PC-9 (cell line): Measurements from ENCODE around the gene EXT2. TPM values are rescaled to one million over a fixed set of nuclear protein-coding genes. Genes with fewer than 3 reads are reported as not detected.

ENCODE experiments used
- BruUV-seq: library from RNA; stranded (reverse); fragments of 400-500 nt; replicated peaks from 2 replicates; lab custom pipeline; 2021; lab: Mats Ljungman, UMichigan
- CTCF ChIA-PET: fragments of 300-600 bp; sonication (Branson Sonifier 250); formaldehyde crosslinking; loops from one replicate; lab custom pipeline; 2022; ENCODE audit warnings: antibody characterized with exemption; lab: Charles Lee
- POLR2A ChIA-PET: fragments of 300-600 bp; sonication (Branson Sonifier 250); formaldehyde crosslinking; loops from one replicate; lab custom pipeline; 2022; ENCODE audit warnings: antibody characterized with exemption; ENCODE audit not compliant: unreplicated experiment; lab: Charles Lee
- DNase-seq, 2 experiments: peaks; one replicate each; pipeline versions ENCODE4 v3.0.0 to v3.0.0-alpha.2; 2015 to 2022; ENCODE audit warnings: mixed read lengths in 1 of 2
- H2AFZ ChIP-seq: fragments of 200-600 bp; sonication (generic); 2 replicates; pipeline ENCODE4 v1.8.1; 2017; ENCODE audit warnings: antibody characterized with exemption
- H3F3A ChIP-seq: fragments of 200-600 bp; sonication (generic); 2 replicates; pipeline ENCODE4 v1.8.1; 2017; ENCODE audit warnings: antibody characterized with exemption, mild to moderate bottlenecking, low read depth; ENCODE audit not compliant: insufficient read depth
- H3K27ac ChIP-seq: fragments of 200-600 bp; sonication (generic); 2 replicates; pipeline ENCODE4 v1.6.1; 2016; ENCODE audit warnings: mixed run types
- H3K27me3 ChIP-seq: fragments of 200-600 bp; sonication (generic); 2 replicates; pipeline ENCODE4 v1.6.1; 2016; ENCODE audit warnings: low read depth, mixed run types; ENCODE audit not compliant: insufficient read depth
- H3K36me3 ChIP-seq: fragments of 200-600 bp; sonication (generic); 2 replicates; pipeline ENCODE4 v1.6.1; 2016; ENCODE audit warnings: low read depth, mixed run types
- H3K4me1 ChIP-seq: fragments of 200-600 bp; sonication (generic); replicated peaks from 2 replicates; pipeline ENCODE4 v1.6.1; 2016; ENCODE audit warnings: mixed run types; ENCODE audit not compliant: insufficient read depth
- H3K4me2 ChIP-seq: fragments of 200-600 bp; sonication (generic); 2 replicates; pipeline ENCODE4 v1.6.1; 2017; ENCODE audit warnings: mixed run types
- H3K4me3 ChIP-seq: fragments of 200-600 bp; sonication (generic); 2 replicates; pipeline ENCODE4 v1.6.1; 2016; ENCODE audit warnings: mixed run types
- H3K79me2 ChIP-seq: fragments of 200-600 bp; sonication (generic); 2 replicates; pipeline ENCODE4 v1.6.1; 2017; ENCODE audit warnings: low read depth, mixed run types
- H3K9me2 ChIP-seq: fragments of 200-600 bp; sonication (generic); 2 replicates; pipeline ENCODE4 v1.8.1; 2017; ENCODE audit warnings: mild to moderate bottlenecking; ENCODE audit not compliant: insufficient read depth
- H3K9me3 ChIP-seq: fragments of 200-600 bp; sonication (generic); 2 replicates; pipeline ENCODE4 v1.8.1; 2016; ENCODE audit warnings: low read depth; ENCODE audit not compliant: insufficient read depth
- H4K20me1 ChIP-seq: fragments of 200-600 bp; sonication (generic); 2 replicates; pipeline ENCODE4 v1.8.1; 2017; ENCODE audit not compliant: insufficient read depth
- EZH2 ChIP-seq: fragments of 200-600 bp; sonication (generic); IDR thresholded peaks from 2 replicates; pipeline ENCODE4 v1.8.0; 2017; ENCODE audit warnings: antibody characterized with exemption, low read depth
- intact Hi-C: fragments of 100-400 bp; cut with micrococcal nuclease; formaldehyde crosslinking; loops from one replicate; pipeline ENCODE4 v1.10.0; 2022; ENCODE audit not compliant: unreplicated experiment
- total RNA-seq: library from RNA; stranded (reverse); gene quantifications from 2 replicates; pipeline ENCODE4 v1.2.3, GENCODE V29; 2021
- TF ChIP-seq, protein P1 (sequence below): fragments of 200-600 bp; sonication (generic); conservative IDR thresholded peaks from 2 replicates; pipeline ENCODE4 v1.6.1; 2017; ENCODE audit warnings: mixed run types, antibody characterized with exemption, mild to moderate bottlenecking, moderate library complexity

Gene EXT2
- total RNA-seq, 1 experiment from 2014 or later: 72.4 TPM

DNA sequence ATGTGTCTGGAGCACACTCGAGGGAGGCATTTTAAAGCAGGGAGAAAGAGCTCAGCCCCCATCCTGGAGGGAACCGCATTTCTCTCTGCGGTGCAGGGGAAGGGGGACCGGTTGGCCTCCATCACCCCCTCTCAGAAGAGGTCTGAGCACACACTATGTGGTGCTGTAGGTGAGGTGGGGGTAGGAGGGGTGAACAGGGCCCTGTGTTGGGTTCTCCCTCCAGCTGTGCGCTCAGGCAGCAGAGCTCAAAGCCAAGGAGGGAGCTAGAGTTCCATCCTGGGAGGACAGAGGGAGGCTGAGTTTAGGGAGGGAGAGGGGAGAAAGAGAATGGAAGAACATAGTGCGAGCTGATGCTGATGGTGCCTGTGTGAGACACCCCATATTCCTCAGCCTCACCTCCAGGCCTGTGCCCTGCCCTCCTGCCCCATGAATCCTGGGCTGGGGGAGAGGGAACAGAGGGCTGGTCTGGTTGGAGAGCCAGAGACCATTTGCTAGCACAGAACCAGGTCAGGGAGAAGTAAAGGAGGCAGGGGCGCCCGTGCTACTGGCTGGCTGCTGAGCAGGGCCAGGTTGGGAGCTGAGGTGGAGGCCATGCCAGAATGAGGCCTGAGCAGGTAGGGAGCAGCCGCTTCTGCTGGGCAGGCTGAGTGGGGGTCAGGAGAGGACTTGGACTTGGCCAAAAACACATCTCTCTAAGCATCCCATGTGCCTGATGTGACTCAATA lies 170.7 kb downstream of the EXT2 start:
- H3K4me1 ChIP-seq: no peaks in the 10 kb centered on the region
- no peaks in the 10 kb centered on the region for H3K9me3 ChIP-seq
- no peaks in the 10 kb centered on the region; the same call in 1 of the 2 replicates for H4K20me1 ChIP-seq
- no TSS peak for BruUV-seq
- H3K4me2 ChIP-seq: no peak overlapping the region
- H2AFZ ChIP-seq: no peak overlapping the region
- H3K36me3 ChIP-seq: no peaks in the 10 kb centered on the region
- peaks cover 60% of the 10 kb centered on the region for H3K27me3 ChIP-seq
- no peaks in the 10 kb centered on the region for H3K79me2 ChIP-seq
- no peaks in the 10 kb centered on the region for H3F3A ChIP-seq
- POLR2A ChIA-PET: no interaction called here
- H3K27ac ChIP-seq: no peak overlapping the region
- no peak for DNase-seq
- TF ChIP-seq, protein P1, sequence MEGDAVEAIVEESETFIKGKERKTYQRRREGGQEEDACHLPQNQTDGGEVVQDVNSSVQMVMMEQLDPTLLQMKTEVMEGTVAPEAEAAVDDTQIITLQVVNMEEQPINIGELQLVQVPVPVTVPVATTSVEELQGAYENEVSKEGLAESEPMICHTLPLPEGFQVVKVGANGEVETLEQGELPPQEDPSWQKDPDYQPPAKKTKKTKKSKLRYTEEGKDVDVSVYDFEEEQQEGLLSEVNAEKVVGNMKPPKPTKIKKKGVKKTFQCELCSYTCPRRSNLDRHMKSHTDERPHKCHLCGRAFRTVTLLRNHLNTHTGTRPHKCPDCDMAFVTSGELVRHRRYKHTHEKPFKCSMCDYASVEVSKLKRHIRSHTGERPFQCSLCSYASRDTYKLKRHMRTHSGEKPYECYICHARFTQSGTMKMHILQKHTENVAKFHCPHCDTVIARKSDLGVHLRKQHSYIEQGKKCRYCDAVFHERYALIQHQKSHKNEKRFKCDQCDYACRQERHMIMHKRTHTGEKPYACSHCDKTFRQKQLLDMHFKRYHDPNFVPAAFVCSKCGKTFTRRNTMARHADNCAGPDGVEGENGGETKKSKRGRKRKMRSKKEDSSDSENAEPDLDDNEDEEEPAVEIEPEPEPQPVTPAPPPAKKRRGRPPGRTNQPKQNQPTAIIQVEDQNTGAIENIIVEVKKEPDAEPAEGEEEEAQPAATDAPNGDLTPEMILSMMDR: no peak
- no peak for TF ChIP-seq EZH2
- no peaks in the 10 kb centered on the region for H3K9me2 ChIP-seq
- intact Hi-C loops: no loop called here
- H3K4me3 ChIP-seq: no peak overlapping the region
- CTCF ChIA-PET: interaction anchor here (0.6 kb wide), 1 partner anchor 626 kb away, joined by 3 read pairs; no protein-coding TSS in a partner anchor

DNA sequence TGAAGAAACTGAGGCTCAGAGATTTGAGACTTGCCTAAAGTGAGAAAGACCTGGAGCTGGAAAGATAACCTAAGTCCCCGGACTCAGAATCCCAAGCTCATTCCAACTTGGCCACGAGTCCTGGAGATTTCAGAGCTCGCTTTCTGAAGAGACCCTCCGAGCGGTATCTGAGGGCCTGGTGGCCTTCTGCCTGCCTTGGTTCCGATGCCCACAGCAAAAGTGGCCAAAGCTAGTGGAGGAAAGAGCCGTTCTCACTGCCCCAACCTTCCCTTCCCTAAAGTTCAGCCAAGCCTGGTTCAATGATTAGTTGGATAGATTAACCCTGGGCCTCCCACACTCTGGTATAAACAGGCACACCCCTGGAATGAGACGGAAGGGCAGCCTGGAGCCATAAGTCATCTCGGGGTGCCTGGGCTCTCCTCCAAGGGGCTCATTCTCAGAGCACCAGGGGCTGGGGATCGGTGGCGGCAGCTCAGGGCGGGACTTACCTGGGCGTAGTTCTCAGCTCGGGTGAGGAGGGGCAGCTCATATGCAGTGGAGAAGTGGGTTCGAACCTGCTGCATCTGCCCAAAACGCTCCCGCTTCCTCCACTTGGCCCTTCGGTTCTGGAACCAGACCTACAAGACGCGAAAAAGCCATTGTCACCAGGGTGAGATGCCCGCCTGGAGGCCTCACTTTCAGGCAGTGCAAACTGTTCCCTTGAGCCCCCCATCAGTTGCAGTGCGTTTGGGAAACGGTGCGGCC lies 171.7 kb downstream of the EXT2 start:
- H4K20me1 ChIP-seq: no peaks in the 10 kb centered on the region; the same call in 1 of the 2 replicates
- no peaks in the 10 kb centered on the region for H3K79me2 ChIP-seq
- no TSS peak for BruUV-seq
- intact Hi-C loops: no loop called here
- H3K4me3 ChIP-seq: no peak overlapping the region
- peaks cover 68% of the 10 kb centered on the region for H3K27me3 ChIP-seq
- no peaks in the 10 kb centered on the region for H3K4me1 ChIP-seq
- no peaks in the 10 kb centered on the region for H3F3A ChIP-seq
- DNase-seq: no peak
- H3K9me2 ChIP-seq: no peaks in the 10 kb centered on the region
- H2AFZ ChIP-seq: no peak overlapping the region
- H3K27ac ChIP-seq: no peak overlapping the region
- CTCF ChIA-PET: no interaction called here
- POLR2A ChIA-PET: no interaction called here
- TF ChIP-seq, protein P1: no peak
- no peak for TF ChIP-seq EZH2
- H3K9me3 ChIP-seq: no peaks in the 10 kb centered on the region
- no peaks in the 10 kb centered on the region for H3K36me3 ChIP-seq
- no peak overlapping the region for H3K4me2 ChIP-seq

DNA sequence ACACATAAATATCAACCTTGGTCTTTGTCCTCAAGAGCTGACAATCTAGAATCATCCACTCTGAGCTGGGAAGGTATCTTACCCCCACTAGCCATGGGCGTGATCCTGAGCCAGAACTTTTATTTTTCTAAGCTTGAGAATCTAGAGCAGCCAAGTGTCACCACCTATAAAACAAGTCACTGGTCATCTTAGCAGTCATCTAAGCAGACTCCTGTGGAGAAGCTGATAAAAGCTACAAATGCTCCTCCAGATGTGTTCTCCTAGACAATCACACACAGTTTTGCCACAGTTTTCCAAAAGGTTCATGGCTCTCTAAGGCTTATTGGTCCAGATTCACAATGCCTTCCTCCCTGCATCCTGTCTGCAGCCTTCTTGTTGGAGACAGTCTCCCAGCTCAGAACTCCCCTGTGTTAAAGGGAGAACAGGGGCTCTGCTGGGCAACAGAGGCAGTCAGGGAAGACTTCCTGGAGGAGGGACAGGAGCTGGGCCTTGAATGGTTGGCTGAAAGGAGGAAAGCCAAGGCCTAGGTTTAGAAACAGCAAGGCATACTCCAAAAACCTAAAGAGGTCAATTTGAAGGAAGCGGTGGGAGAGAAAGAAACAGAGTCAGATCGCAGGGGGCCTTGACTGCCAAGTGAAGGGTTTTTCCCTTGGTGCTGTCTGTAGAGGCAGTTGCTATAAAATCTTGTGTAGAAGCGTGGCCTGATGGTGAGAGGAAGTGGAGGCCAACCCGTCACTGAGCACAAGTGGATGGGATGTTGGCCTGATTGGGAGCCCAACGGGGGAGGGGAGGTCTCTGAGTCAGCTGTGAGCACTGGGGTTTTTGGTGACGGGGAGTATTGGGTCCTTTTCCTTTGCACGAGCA lies 172.5 kb downstream of the EXT2 start:
- no peak overlapping the region for H2AFZ ChIP-seq
- H3K4me1 ChIP-seq: no peaks in the 10 kb centered on the region
- H3F3A ChIP-seq: no peaks in the 10 kb centered on the region
- H3K9me3 ChIP-seq: no peaks in the 10 kb centered on the region
- TF ChIP-seq, protein P1: no peak
- TF ChIP-seq EZH2: no peak
- no peak overlapping the region for H3K4me2 ChIP-seq
- no peaks in the 10 kb centered on the region; the same call in 1 of the 2 replicates for H4K20me1 ChIP-seq
- H3K9me2 ChIP-seq: no peaks in the 10 kb centered on the region
- DNase-seq: no peak
- intact Hi-C loops: no loop called here
- ChIA-PET CTCF (no interaction called here), POLR2A (no interaction called here)
- H3K27me3 ChIP-seq: peaks cover 75% of the 10 kb centered on the region
- no peak overlapping the region for H3K4me3 ChIP-seq
- no peaks in the 10 kb centered on the region for H3K36me3 ChIP-seq
- H3K27ac ChIP-seq: no peak overlapping the region
- BruUV-seq: no TSS peak
- no peaks in the 10 kb centered on the region for H3K79me2 ChIP-seq
